Stimulated activated CD8-positive, alpha-beta memory T cell treated with anti-CD3 and anti-CD28 coated beads, Interleukin-7, amount 100 ng/mL, for 48 hours (primary cell): ENCODE results near the gene SLC25A33.
"Not testable (repeated sequence)": the region's sequence is repeated elsewhere in the genome, so short reads cannot be mapped to it uniquely, and the experiment has no call there.

ENCODE experiments used
- DNase-seq, 2 donors: peaks; one replicate each; pipeline ENCODE4 v3.0.0-alpha.2; 2020; ENCODE audit warnings: low read depth in 1 of 2; ENCODE audit errors: extremely low read depth in 1 of 2

SLC25A33 gene

DNA sequence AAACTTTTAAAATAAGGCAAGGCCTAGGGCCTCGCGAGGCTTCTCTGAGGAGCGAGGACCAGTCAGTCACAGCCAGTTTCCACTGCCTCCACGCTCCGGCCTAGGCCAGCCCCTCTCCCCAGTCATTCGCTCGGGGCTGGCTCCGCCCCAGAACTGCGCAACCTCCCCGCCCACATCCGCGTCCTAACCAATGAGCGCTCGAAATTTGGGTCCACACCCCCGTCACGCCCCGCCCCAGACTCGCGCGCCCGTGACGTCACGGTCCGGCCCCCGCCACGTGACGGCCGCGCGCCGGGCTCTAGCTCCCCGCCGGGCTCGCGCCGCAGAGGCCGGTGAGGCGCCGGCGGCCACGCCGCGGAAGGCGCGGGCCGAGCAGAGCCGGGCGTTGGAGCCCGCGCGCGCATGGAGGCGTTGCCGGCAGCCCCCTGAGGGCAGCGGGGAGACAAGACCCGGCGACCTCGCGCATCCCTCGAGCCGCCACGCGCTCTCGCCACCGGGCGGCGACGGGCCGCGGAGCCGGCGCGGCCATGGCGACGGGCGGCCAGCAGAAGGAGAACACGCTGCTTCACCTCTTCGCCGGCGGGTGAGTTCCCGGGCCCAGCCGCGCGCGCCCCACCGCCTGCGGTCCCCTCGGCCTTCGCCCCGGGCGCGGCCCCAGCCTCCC lies at the start of gene SLC25A33:
Gene SLC25A33, plus strand, starts transcription at position 301 of the 664 bp plus-strand sequence. Its CDS starts 227 bp downstream, at position 528.
- DNase-seq = peak; percentile 95 to 97

GRCh38 chr1:9490605-9491339 lies 48.5 kb upstream of the SLC25A33 start:
- DNase-seq = peak; percentile 62 to 74

GRCh38 chr1:9493326-9493725 lies 45.9 kb upstream of the SLC25A33 start:
- DNase-seq = no peak

GRCh38 chr1:9494936-9495758 lies 44.1 kb upstream of the SLC25A33 start:
- DNase-seq = peak; percentile 14 to 44

DNA sequence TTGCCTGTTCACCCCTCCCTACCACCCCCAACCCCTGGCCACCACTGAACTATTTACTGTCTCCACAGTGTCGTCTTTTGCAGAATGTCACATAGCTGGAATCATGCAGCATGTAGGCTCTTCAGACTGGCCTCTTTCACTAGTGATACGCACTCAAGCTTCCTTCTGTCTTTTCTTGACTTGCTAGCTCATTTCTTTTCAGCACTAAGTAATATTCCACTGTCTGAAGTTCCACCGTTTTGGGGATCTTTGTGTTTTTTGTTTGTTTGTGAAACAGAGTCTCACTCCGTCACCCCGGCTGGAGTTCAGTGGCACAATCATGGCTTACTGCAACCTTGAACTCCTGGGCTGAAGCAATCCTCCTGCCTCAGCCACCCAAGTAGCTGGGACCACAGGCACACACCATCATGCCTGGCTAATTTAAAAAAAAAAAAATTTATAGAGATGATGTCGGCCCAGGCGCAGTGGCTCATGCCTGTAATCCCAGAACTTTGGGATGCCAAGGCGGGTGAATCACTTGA lies 43.4 kb upstream of the SLC25A33 start:
- no peak for DNase-seq

DNA sequence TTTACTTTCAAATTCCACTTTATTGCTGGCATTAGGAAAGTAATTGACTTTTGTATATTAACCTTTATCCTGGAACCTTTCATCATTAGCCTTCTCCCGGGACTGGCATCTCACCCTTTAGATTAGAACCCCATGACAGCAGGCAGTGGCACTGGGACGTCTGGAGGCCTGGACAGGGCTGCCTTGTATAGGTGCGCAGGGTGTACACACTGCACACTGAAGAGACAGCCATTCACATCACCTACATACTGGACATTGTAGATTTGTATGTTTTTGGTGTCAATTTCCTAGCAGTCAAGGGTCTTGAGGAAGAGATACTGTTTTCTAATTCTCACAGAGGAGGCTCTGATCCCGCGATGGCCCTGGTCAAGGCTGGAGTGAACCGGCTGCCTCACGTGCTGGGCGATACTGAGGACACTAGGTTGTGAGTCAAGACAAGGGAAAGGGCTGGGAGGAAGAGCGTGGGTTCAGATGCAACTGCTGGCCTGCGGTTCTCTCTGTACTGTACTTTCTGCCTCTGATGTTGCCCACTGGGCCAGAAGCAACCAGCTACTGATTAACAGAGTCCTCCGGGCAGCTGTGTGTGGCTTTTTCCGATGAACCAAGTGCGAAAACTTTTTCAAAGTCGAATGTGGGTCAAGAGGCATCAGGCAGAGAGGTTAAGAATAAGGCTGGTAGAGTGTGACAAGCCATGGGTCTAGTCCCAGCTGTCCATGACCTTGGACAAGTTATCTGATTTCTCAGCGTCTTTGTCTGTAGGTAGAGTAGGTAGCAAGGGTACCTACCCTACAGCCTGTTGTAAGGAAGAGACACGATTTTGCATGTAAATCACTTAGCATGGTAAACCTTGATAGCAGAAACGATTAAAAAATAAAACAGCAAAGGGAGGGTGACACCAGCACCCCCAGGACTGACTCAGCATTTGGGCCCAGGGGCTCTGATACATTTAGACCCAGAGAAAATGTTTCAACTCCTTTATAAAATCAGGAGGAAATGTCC lies 38.2 kb upstream of the SLC25A33 start:
- no peak for DNase-seq

- no peak for DNase-seq
These were observed 36.1 kb upstream of the SLC25A33 start for GRCh38 chr1:9503001-9503675.

GRCh38 chr1:9505143-9505542 lies 34.1 kb upstream of the SLC25A33 start:
- no peak for DNase-seq

- DNase-seq = no peak
These were observed 32.4 kb upstream of the SLC25A33 start for GRCh38 chr1:9506901-9507300.

GRCh38 chr1:9510130-9510529 lies 29.1 kb upstream of the SLC25A33 start:
- DNase-seq = no peak

- DNase-seq = not testable (repeated sequence)
These were observed 23.7 kb upstream of the SLC25A33 start for GRCh38 chr1:9515550-9515949.

DNA sequence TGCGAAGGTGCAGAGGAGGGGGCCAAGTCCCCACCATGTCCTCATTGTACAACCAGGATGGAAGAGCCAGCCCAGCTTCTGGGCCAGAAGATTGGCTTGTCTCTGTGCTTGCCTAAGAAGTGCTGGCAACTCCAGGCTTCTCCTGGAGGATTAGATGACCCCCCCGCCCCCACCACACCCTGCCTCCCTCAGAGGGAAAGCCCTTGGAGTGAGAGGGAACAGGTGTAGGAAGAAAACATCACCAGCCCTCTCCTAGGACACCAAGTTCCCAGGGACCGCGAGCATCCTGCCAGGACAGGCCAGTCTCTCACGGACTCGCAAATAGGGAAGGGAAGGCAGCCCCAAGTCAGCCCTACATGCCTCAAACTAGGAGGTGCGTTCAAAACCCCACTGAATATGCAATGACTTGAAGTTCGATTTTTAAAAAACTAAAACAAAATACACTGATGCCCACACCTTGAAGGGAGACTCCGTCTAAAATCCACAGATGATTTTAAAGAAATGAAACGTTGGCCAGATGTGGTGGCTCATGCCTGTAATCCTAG lies 20.7 kb upstream of the SLC25A33 start:
- DNase-seq = no peak

GRCh38 chr1:9520411-9520810 lies 18.9 kb upstream of the SLC25A33 start:
- DNase-seq = no peak

DNA sequence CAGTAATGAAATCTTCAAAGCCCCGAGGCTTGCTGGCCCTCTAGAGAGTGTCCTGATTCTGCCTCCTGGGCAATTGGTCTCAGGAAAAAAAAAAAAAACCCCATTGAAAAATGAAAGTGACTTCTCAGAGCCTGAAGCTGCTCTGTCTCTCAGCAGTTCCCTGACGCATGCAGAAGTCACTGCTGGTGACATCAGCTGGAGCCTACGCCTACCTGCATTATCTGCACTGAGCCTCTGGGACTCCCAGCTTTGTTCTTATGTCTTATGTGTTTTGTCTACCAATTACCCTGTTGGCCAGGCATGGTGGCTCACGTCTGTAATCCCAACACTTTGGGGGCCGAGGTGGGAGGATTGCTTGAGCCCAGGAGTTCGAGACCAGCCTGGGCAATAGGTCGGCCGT lies 10.1 kb upstream of the SLC25A33 start:
- DNase-seq = no peak

GRCh38 chr1:9530320-9530719 lies 8.9 kb upstream of the SLC25A33 start:
- no peak for DNase-seq

DNA sequence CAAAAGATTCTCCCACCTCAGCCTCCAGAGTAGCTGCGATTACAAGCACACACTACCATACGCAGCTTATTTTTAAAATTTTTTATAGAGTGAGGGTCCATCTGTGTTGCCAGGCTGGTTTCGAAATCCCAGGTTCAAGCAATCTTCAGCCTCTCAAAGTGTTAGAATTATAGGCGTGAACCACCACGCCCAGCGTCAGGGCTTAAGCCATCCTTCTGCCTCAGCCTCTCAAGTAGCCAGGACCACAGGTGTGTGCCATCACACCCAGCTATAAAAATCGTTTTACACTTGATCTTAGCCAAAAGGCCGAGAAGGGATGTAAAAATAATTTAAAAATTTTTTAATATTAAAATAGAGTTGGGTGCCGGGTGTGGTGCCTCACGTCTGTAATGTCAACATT lies 4.3 kb upstream of the SLC25A33 start:
- no peak for DNase-seq

DNA sequence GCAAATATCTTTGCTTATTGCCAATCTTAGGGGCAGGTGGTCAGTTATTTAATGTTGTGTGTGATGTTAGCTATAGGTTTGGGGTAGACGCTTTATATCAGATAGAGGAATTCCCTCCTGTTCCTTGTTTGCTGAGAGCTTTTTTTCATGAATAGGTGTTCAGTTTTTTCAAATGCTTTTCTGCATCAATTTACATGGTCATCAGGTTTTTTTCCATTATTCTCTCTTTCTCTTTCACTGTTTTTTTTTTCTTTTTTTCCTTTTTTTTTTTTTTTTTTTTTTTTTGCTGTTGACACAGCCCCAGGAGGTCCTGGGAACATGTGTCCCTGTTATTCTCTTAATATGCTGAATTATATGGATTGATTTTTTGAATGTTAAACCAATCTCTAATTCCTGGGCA lies 3.0 kb upstream of the SLC25A33 start:
- no peak for DNase-seq

- no peak for DNase-seq
These were observed 1.2 kb upstream of the SLC25A33 start for GRCh38 chr1:9537863-9538668.
